Measurements from ENCODE around the gene CNR1.
"Not testable (repeated sequence)": the region's sequence is repeated elsewhere in the genome, so short reads cannot be mapped to it uniquely, and the experiment has no call there.

Gene CNR1

DNA sequence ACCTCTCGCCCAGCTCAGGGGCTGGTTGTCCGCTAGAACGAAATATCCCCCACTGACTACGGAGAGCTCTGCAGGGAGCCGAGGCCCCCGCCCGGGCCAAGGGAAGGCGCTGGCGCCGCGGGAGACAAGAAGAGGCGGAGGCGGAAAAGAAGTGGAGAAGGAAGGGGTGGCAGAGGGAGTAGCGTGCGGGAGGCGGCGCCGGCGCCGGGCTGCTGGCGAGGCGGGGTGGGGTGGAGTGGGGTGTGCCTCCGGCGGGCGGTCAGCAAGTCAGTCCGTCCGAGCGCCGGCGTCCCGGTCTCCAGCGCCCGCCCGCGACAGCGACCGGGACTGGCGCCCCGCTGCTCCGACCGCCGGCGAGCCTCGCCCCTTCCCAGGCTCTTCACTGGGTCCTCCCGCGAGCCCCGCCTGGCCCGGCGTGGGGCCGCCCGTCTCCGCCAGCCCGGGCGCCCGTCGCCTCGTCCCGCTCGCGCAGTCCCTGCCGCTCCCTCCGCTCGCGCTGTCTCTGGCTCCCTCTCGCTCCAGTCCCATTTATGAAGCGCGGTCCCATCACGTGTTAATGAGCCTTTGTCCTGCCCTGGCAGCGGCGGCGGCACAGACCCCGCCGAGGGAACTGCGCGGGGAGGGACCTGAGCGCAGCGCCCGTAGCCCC, at the start of gene CNR1:
Gene CNR1 (minus strand): TSS at position 504 of the 649 bp plus-strand sequence. CDS start 21,073 bp downstream, outside the sequence.
- DNase-seq, result peak; percentile 37

DNA sequence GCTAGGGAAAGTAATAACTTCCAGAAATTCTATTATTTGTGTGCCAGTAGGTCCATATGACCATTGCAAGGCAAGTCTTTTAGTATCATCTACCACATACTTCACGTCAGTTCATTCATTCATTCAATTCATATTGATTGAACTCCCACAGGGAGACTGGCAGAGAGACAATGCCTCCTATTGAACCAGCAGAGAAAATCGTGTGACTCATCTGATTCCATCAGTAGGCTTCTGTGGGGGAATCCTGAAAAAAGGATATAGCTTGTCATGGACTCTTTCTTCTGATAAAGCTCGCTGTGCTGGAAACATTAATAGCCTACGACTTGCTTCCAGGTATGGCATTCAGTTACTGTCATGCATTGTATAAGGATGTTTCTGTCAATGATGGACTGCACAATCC, 45.3 kb upstream of the CNR1 start:
- DNase-seq, result no peak

- DNase-seq, result no peak
Observed at GRCh38 chr6:88209301-88209700, 43.2 kb upstream of the CNR1 start.

DNA sequence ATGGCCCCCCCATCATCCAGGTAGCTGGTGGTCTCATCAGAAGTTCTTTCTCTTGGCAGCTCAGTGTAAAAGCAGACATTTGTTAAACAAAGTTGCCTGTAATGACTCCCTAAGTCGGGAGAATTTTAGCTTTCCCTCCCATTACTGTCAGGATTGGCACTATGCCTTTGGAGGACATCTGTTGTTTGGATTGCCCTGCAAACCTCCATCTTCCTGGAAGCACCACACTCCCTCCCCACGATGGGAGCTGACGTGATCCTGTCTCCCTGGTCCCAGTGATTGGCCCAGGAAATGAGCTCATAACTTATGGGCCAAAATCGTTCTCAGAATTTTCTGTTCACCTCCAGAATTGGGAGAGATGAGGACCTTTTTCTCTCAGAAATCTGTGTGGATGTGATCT, 42.6 kb upstream of the CNR1 start:
- DNase-seq, result no peak

DNA sequence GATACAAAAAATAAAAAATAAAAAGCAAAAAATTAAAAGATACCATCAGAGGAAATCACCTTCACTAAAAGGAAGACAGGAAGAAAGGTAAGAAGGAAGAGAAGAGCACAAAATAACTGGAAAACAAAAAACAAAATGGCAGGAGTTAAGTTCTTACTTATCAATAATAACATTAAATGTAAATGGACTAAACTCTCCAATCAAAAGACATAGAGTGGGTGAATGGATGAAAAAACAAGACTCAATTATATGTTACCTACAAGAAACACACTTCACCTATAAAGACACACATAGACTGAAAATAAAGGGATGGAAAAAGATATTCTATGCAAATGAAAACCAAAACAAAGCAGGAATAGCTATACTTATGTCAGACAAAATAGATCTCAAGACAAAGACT, 35.6 kb upstream of the CNR1 start:
- DNase-seq, result not testable (repeated sequence)

GRCh38 chr6:88184921-88185320, 18.8 kb upstream of the CNR1 start:
- no peak for DNase-seq

DNA sequence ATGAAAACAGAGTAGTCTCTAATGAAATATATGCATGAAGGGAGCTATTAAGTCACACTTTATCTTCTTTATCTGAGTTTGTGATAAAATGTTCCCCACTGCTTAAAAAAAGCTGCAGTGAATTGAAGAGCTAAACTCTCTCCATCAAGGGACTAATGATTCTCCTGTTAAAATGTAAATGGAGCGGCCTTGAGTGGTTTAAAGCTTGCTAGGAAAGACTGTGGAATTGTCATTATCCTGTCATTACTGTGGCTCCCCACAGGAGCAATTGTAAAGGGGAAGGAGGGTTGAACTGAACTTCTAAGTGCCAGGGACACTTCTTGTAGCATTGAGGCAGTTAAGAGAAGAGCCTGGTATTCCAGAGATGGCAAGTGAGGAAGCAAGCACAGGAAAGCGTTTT, 17.3 kb upstream of the CNR1 start:
- DNase-seq, result no peak

DNA sequence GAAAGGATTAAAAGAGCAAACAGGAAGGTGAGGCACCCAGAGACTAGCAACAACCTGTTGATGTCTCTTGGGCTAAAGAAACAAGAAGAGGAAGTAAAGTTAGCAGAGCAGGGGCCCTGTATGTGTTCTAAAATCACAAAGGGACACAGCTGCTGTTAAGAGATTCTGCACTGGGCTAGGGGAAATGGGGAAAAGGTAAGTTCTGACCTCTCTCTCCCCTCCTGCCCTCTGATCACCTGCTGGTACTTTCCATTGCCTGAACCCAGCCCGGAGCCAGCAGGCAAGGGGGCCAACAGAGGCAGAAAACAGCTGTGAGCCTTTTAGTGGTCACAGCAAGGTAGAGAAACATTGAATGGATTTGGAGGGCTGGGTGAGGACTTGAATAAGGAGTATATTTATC, 13.5 kb upstream of the CNR1 start:
- no peak for DNase-seq

DNA sequence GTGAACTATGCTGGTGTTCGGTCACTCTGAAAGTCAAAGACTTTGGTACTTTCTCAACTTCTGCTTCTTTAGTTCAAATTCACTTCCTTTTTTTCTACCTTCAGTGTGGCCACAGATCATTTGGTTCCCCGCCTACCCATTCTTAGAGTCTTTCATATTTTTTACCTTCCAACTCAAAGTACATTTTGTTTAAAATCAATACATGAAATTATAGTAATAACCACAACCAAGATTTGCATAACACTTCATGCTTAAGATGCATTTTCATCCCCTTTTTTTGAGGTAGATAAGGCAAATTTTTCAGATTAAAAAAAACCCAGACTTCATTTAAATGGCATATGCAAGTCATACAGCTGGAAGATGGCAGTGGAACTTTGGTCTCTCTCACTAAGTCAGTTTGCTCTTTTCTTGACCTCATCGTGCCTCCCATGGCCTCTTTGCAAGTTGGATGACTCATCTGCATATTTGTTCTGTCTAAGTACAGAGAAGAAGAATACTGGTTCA, 11.9 kb upstream of the CNR1 start:
- no peak for DNase-seq

DNA sequence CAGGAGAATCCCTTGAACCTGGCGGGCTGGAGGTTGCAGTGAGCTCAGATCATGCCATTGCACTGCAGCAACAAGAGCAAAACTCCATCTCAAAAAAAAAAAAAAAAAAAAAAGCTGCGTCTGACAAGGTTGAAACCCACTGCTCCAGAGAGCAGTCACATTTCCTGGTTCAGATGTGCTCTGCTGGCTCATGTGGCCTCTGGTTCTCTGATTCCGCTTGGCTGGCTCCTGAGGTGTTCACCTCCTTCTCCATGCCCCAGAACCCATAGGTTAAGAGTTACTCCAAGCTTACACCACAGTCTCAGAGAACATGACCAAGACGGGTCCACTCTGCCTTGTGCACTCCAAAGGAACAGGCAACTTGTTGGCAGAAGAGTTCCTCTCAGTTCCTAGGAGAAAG, 8.8 kb upstream of the CNR1 start:
- no peak for DNase-seq

GRCh38 chr6:88171312-88171711, 5.2 kb upstream of the CNR1 start:
- DNase-seq, result no peak

- DNase-seq, result no peak
Observed at GRCh38 chr6:88168362-88168761, 2.2 kb upstream of the CNR1 start.

GRCh38 chr6:88167352-88167937, 1.3 kb upstream of the CNR1 start:
- DNase-seq, result no peak

- no peak for DNase-seq
Observed at GRCh38 chr6:88166493-88167351, 575 bp upstream of the CNR1 start.

DNA sequence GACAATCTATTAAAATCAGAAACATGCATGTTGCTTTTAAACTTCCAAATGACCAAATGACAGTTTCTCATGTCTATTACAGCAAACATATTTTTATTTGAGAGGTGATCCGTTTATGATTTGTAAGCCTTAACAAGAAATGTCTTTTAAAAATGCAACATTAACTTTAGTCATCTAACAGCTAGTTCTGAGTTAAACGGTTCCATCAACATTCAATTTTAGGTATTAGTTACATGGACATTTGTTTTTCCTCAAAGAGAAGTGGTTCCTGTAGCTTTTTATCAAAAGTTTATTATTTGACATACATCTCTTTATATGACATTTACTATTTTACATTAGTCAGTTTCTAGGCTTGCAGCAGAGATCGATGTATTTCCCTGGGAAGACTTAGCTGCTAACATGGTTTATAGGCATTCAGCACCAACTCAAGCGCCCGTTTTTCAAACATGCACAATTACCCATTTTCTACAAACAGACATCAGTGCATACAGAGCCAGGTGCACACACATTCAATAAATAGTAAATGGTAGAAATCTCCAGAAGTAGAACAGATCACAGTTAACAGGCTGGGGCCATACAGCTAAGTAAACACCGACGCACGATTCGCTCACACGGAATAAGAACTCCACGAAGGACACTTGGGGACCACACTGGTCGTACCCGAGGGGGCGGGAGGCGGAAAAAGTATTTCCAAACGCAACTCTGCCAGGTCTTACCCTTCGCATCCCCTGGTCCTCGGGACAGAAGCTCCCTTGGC, 882 bp downstream of the CNR1 start:
- DNase-seq, result no peak

DNA sequence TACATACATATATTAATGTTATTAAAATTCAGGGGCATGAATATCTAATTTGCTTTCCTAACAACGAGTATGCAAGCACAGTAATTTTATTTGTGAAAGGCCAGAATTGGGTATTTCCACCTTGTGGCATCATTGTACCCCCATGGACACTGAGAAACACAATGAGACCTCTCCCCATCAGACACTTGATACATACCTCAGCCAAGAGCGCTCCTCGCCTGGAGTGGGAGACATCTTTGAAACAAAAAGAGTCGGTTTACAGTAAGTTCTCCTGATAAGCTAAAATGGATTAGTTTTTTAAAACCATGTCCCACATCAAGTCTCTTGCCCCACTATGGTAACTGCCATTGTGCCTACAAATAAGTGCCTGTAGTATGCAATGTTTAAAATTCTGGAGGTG, 2.1 kb downstream of the CNR1 start:
- no peak for DNase-seq

- no peak for DNase-seq
Observed at GRCh38 chr6:88163616-88164015, 2.5 kb downstream of the CNR1 start.

DNA sequence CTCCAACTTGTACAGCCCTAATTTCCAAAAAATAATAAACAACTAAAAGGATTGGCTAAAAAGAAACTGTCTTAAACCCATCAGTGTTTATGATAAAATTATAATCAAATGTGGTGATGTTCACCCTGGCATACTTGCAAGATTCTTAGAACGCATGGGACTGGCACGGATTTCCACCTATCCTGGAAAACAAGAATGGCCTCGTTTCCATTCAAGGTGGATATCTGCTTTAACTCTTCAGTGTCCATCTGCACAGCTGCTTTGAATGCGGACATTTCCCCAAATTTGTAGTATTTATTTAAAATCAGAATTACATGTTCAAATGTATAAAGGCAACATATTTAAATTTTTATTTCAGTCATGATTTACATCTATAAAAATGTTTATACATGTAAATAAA, 4.2 kb downstream of the CNR1 start:
- DNase-seq, result no peak

- no peak for DNase-seq
Observed at GRCh38 chr6:88157106-88157505, 9.0 kb downstream of the CNR1 start.

DNA sequence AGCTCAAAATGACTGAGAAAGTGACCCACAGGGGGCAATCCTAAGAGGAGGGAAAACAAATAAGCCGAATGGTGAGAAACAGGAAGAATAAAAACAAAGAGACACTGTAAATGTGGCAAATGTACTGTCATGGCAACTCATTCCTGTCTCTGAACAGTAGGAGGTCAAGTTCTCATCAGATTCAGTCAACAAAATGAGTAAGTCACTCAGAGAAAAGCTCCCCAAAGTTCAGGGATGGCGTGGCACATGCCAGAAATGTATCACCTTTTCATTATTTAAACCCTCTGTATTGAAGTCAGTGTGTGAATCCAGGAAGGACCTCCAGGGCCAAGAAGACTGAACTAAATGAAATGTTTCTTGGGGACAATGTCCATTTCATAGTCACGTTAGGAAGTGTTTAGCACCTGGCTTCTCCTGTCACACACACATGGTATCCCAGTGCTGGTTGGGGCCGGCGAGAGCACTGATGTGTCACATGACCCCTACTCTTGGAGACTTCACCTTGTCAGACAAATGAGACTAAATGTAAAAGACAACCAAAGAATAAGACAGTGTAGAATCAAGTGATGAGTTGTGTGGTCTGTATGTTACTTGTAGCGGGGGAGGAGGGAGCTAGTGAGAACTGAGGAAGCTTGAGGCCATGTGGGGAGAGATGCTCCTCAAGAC, 20.7 kb downstream of the CNR1 start:
- no peak for DNase-seq

DNA sequence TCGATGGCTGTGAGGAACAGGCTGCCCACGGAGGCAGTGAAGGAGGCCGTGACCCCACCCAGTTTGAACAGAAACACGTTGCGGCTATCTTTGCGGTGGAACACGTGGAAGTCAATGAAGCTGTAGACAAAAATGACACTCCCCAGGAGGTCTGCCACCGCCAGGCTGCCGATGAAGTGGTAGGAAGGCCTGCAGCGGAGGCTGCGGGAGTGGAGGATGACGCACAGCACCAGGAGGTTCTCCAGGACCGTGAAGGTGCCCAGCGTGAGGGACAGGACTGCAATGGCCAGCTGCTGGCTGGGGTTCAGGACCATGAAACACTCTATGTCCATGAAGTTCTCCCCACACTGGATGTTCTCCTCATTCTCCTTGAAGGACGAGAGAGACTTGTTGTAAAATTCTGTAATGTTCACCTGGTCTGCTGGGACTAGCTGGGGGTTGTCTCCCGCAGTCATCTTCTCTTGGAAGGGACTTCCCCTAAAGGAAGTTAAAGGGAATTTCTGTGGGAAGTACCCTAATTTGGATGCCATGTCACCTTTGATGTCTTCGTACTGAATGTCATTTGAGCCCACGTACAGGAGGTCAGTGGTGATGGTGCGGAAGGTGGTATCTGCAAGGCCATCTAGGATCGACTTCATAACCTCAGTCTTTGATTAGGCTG, 21.4 kb downstream of the CNR1 start:
- DNase-seq, result no peak

All from NCI-H510A (cell line).